Activated B cell treated with CpG ODN at 0.5 μM for 24 hours (primary cell): ENCODE data around the gene ABCA1. TPM values are rescaled to one million over a fixed set of nuclear protein-coding genes. Genes with fewer than 3 reads are reported as not detected.

Experiments
- ATAC-seq: fragments of 200-7000 bp; cut with Tn5 transposase; one replicate; pipeline ENCODE4 v1.10.0; 2021; ENCODE audit warnings: low read depth, mild to moderate bottlenecking, moderate library complexity
- CTCF ChIA-PET: fragments of 350-600 bp; sonication (Branson Sonifier 250); formaldehyde crosslinking; loops from one replicate; lab custom pipeline; 2021; ENCODE audit warnings: antibody characterized with exemption; lab: Charles Lee
- POLR2A ChIA-PET: fragments of 350-600 bp; sonication (Branson Sonifier 250); formaldehyde crosslinking; loops from one replicate; lab custom pipeline; 2021; ENCODE audit warnings: antibody characterized with exemption; lab: Charles Lee
- DNase-seq: peaks from one replicate; pipeline ENCODE4 v3.0.0; 2022
- H3K27ac Mint-ChIP-seq: one replicate; pipeline ENCODE4 v1.8.0; 2020; ENCODE audit warnings: mixed read lengths
- H3K27me3 Mint-ChIP-seq: one replicate; pipeline ENCODE4 v1.8.0; 2021; ENCODE audit warnings: mixed read lengths
- H3K36me3 Mint-ChIP-seq: one replicate; pipeline ENCODE4 v1.8.0; 2021; ENCODE audit warnings: low read depth, mixed read lengths
- H3K4me1 Mint-ChIP-seq: one replicate; pipeline ENCODE4 v1.8.0; 2021; ENCODE audit warnings: mixed read lengths
- H3K4me3 Mint-ChIP-seq: one replicate; pipeline ENCODE4 v1.8.0; 2020; ENCODE audit warnings: mild to moderate bottlenecking, mixed read lengths
- H3K9me3 Mint-ChIP-seq: one replicate; pipeline ENCODE4 v1.8.0; 2020; ENCODE audit warnings: mixed read lengths
- CTCF ChIP-seq: fragments of 200-600 bp; IDR thresholded peaks from one replicate; pipeline ENCODE4 v1.8.0; 2022; ENCODE audit warnings: antibody characterized with exemption, mild to moderate bottlenecking
- intact Hi-C: fragments of 100-400 bp; cut with micrococcal nuclease; formaldehyde crosslinking; loops from one replicate; pipeline ENCODE4 v1.15.1; 2024
- total RNA-seq: library from RNA; stranded (reverse); gene quantifications from 2 replicates; pipeline ENCODE4 v1.2.3, GENCODE V29; 2022

The ABCA1 gene
- total RNA-seq, 1 donor from 2014 or later: 2.3 TPM

GRCh38 chr9:104972242-104972866 lies 44.4 kb upstream of the ABCA1 start:
- H3K9me3 Mint-ChIP-seq: no peaks in the 10 kb centered on the region
- CTCF ChIA-PET: interaction anchor here (1.3 kb wide), 1 partner anchor 45 kb away, joined by 3 read pairs; no protein-coding TSS in a partner anchor
- peaks cover 16% of the 10 kb centered on the region for H3K27me3 Mint-ChIP-seq
- H3K4me1 Mint-ChIP-seq: peaks cover 10% of the 10 kb centered on the region
- DNase-seq (no peak), ATAC-seq (no peak)
- H3K36me3 Mint-ChIP-seq: peaks cover 3% of the 10 kb centered on the region
- POLR2A ChIA-PET: no interaction called here
- intact Hi-C loops: loop anchor here (1.0 kb wide), 1 partner anchor 17 kb away; no protein-coding TSS in a partner anchor
- TF ChIP-seq CTCF: no peak
- no peak overlapping the region for H3K27ac Mint-ChIP-seq
- no peak overlapping the region for H3K4me3 Mint-ChIP-seq

DNA sequence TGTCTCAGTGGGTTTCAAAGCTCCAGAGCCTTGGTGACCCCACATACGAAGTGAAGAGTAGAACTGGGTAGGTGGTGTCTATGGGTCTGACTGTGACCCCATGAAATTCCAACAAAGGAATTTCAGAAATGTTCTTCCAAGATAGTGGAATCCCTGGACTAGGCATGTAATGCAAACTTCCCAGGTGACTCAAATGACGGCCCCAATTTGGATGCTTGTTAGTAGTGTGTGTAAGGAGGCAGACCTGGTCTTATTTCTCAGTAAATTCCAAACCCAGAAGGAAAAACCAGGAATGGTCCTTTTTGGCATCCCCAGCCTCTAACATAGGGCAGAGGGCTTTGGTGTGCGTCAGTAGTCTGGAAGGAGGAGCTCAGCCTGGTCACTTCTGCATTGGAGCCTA lies 43.6 kb upstream of the ABCA1 start:
- peaks cover 3% of the 10 kb centered on the region for H3K36me3 Mint-ChIP-seq
- H3K27ac Mint-ChIP-seq: no peak overlapping the region
- peaks cover 10% of the 10 kb centered on the region for H3K4me1 Mint-ChIP-seq
- H3K4me3 Mint-ChIP-seq: no peak overlapping the region
- H3K9me3 Mint-ChIP-seq: no peaks in the 10 kb centered on the region
- no peak for TF ChIP-seq CTCF
- DNase-seq: no peak
- intact Hi-C loops: no loop called here
- CTCF ChIA-PET: interaction anchor here (0.8 kb wide), 1 partner anchor 44 kb away, joined by 3 read pairs; no protein-coding TSS in a partner anchor
- no peak for ATAC-seq
- POLR2A ChIA-PET: no interaction called here
- peaks cover 16% of the 10 kb centered on the region for H3K27me3 Mint-ChIP-seq

DNA sequence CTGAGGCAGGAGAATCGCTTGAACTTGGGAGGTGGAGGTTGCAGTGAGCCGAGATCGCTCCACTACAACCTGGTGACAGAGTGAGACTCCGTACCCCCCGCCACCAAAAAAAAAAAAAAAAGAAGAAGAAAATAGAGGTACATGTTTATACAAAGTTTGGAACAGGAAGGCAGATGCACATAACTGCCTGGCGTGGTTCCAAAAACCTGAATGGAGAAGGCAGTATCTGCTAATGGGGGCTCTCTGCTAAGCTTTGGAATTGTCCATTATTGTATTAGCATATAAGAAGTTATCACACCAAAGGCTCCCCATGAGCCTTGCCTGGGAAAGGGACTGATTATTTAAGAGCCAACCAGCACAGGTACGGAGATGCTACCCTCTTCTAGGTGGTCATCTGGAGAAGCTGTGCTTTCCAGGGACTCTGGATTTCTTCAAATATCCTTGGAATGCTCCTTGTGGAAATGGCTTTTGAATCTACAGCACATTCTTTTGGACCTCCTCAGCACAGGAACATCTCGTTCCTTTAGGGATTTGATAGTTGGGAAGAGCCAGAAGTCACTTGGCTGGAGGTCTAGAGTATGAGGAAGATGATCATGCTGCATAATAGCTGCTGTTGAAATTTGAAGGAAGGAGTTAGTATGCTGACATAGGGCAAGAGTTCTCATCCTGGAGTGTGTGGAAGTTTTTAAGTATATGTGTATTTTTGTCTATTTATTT lies 42.5 kb upstream of the ABCA1 start:
- CTCF ChIA-PET: interaction anchor here (0.8 to 1.3 kb wide), 2 partner anchors 43 to 107 kb away, joined by 3 read pairs; no protein-coding TSS in a partner anchor
- H3K27ac Mint-ChIP-seq: no peak overlapping the region
- H3K27me3 Mint-ChIP-seq: peaks cover 16% of the 10 kb centered on the region
- H3K4me1 Mint-ChIP-seq: peaks cover 10% of the 10 kb centered on the region
- TF ChIP-seq CTCF: no peak
- intact Hi-C loops: no loop called here
- H3K36me3 Mint-ChIP-seq: peaks cover 3% of the 10 kb centered on the region
- H3K9me3 Mint-ChIP-seq: no peaks in the 10 kb centered on the region
- DNase-seq: no peak
- ATAC-seq: no peak
- no peak overlapping the region for H3K4me3 Mint-ChIP-seq
- POLR2A ChIA-PET: no interaction called here

DNA sequence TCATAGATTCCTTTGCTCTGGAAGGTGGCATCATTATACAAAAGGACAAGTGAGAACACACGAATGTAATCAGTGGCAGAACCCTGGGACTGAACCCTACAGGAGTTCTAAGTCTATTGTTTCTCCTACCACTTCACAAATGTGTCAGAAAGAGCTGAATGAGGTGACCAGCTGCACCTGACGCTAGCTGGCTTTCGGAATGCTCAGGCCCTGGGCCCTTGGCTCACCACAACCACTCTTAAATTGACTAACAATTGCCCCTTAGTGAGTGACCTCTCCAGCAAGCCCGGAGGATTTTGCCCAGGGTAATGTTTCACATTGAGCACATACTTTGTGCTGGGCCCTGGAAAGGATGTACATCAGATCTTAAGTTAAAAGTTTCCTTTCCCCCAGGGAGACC lies 41.2 kb upstream of the ABCA1 start:
- Mint-ChIP-seq H3K36me3 (peaks cover 3% of the 10 kb centered on the region), H3K27me3 (peaks cover 16% of the 10 kb centered on the region), H3K4me3 (peak overlapping the region; percentile 94), H3K4me1 (peaks cover 10% of the 10 kb centered on the region), H3K27ac (no peak overlapping the region), H3K9me3 (no peaks in the 10 kb centered on the region)
- DNase-seq (no peak), ATAC-seq (no peak)
- intact Hi-C loops: loop anchor here (2.0 to 10.0 kb wide), 5 partner anchors 106 to 877 kb away; partner anchors contain the start of genes NIPSNAP3B and SMC2
- ChIA-PET POLR2A (no interaction called here), CTCF (interaction anchor here (1.3 kb wide), 1 partner anchor 105 kb away, joined by 3 read pairs; no protein-coding TSS in a partner anchor)
- no peak for TF ChIP-seq CTCF
